Mucosa of stomach (tissue), 1 donor: ENCODE data around the gene CHODL.

Experiments used
- H3K27me3 ChIP-seq: one replicate; pipeline ENCODE4 v1.7.0; 2013; ENCODE audit warnings: mild to moderate bottlenecking, low read length; ENCODE audit not compliant: control insufficient read depth, insufficient read depth
- H3K36me3 ChIP-seq: one replicate; pipeline ENCODE4 v1.7.0; 2013; ENCODE audit warnings: low read length; ENCODE audit not compliant: control insufficient read depth, insufficient read depth
- H3K4me1 ChIP-seq: one replicate; pipeline ENCODE4 v1.7.0; 2013; ENCODE audit warnings: mild to moderate bottlenecking, low read length; ENCODE audit not compliant: control insufficient read depth, insufficient read depth
- H3K4me3 ChIP-seq: one replicate; pipeline ENCODE4 v1.7.0; 2013; ENCODE audit warnings: low read length
- H3K9ac ChIP-seq: one replicate; pipeline ENCODE4 v1.7.0; 2013; ENCODE audit warnings: mild to moderate bottlenecking, low read length, moderate library complexity
- H3K9me3 ChIP-seq: one replicate; pipeline ENCODE4 v1.7.0; 2013; ENCODE audit warnings: mild to moderate bottlenecking, low read length, moderate library complexity; ENCODE audit not compliant: control insufficient read depth
- donor health status: Pancreatic carcinoma.

CHODL gene

GRCh38 chr21:18298228-18298627 is 53.6 kb downstream of the CHODL start:
- no peaks in the 10 kb centered on the region for H3K4me1 ChIP-seq
- H3K9me3 ChIP-seq: no peaks in the 10 kb centered on the region
- no peaks in the 10 kb centered on the region for H3K36me3 ChIP-seq
- H3K27me3 ChIP-seq: no peaks in the 10 kb centered on the region
- H3K4me3 ChIP-seq: no peak overlapping the region
- no peak overlapping the region for H3K9ac ChIP-seq
